Islet precursor cell (in vitro differentiated cells): ENCODE data around the gene WSB2.

ENCODE experiments used
- DNase-seq: peaks from one replicate; pipeline ENCODE4 v3.0.0-alpha.2; 2018

WSB2 gene

GRCh38 chr12:117986705-117987469 lies 74.1 kb downstream of the WSB2 start:
- no peak for DNase-seq

GRCh38 chr12:117985182-117985581 lies 75.8 kb downstream of the WSB2 start:
- DNase-seq = no peak
